ENCODE measurements around the gene POU2F2.

- TF ChIP-seq POLR2AphosphoS5 (IDR thresholded peaks at IDR 0.05), result no peak
- TF ChIP-seq CTCF (IDR thresholded peaks at IDR 0.05), result no peak
Measured at GRCh38 chr19:42069619-42070351, 62.5 kb downstream of the POU2F2 start, which contains the start of gene GRIK5.

All from stomach (tissue), 4 donors.